Activated naive CD4-positive, alpha-beta T cell treated with Interleukin-2 at 50 U/mL for 16 hours (primary cell): ENCODE results near the gene ZNF552.
"Not testable (repeated sequence)": the region's sequence is repeated elsewhere in the genome, so short reads cannot be mapped to it uniquely, and the experiment has no call there.

Source experiments
- DNase-seq: peaks from one replicate; pipeline ENCODE4 v3.0.0-alpha.2; 2020

Gene ZNF552

DNA sequence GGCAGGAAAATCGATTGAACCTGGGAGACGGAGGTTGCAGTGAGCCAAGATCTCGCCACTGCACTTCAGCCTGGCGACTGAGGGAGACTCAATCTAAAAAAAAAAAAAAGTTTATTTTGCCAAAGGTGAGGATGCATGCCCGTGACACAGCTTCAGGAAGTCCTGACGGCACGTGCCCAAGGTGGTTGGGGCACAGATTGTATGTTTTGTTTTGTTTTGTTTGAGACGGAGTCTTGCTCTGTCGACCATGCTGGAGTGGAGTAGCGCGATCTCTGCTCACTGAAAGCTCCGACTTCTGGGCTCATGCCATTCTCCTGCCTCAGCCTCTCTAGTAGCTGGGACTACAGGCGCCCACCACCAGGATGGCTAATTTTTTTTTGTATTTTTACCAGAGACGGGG is 3.3 kb upstream of the ZNF552 start:
- DNase-seq, result no peak

- no peak for DNase-seq
Measured at GRCh38 chr19:57816652-57817051, 1.9 kb upstream of the ZNF552 start.

DNA sequence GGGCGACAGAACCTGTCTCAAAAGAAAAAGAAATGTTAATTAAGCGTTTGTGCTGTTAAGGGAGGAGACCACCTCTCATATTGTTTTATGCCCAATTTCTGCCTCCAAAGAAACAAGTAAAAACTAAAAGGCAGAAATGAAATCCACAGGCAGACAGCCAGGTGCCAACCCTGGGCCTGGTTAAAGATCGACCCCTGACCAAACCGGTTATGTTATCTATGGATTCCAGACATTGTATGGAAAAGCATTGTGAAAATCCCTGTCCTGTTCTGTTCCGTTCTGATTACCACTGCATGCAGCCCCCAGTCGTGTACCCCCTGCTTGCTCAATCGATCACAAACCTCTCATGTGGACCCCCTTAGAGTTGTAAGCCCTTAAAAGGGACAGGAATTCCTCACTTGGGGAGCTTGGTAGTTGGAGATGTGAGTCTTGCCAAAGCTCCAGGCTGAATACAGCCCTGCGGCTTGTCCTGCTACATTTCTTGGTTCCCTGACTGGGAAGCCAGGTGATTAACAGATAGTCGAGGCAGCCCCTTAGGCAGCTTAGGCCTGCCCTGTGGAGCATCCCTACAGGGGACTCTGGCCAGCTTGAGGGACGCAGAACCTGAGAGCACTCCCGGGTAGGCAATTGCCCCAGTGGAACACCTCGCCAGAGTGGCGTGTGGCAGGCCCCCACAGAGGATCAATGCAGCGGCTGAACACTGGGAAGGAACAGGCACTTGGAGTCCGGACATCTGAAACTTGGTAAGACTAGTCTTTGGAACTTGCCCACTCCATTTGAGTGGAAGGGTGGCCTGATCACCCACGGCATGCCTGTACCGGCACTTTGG is 748 bp upstream of the ZNF552 start:
- DNase-seq, result no peak

DNA sequence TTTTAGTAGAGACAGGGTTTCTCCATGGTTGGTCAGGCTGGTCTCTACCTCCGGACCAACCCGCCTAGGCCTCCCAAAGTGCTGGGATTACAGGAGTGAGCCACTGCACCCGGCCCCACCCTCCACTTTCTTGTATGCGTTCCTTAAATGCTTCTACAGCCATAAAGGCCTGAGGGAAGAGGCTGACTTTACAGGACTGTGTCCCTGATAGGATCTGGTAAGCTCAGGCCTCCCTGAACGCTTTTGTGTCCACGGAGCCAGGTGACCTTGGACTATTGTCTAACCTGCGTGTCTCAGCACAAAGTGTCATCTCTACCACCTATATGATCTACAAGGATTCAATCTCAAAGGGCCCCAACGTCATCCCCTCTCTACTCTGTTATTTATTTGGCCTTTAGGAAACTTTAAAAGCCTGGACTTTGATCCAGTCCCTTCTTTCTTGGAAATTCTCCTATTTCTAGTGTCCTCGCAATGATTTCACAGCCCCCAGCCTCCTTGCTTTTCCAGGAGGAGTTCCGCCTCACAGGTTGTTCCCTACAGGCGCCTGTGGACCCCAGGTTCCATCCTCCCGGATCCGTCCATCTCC is 701 bp downstream of the ZNF552 start:
- no peak for DNase-seq

- not testable (repeated sequence) for DNase-seq
Measured at GRCh38 chr19:57812975-57813820, 1.5 kb downstream of the ZNF552 start.

- no peak for DNase-seq
Measured at GRCh38 chr19:57812226-57812625, 2.5 kb downstream of the ZNF552 start.

- DNase-seq, result not testable (repeated sequence)
Measured at GRCh38 chr19:57810410-57811295, 4.1 kb downstream of the ZNF552 start.

DNA sequence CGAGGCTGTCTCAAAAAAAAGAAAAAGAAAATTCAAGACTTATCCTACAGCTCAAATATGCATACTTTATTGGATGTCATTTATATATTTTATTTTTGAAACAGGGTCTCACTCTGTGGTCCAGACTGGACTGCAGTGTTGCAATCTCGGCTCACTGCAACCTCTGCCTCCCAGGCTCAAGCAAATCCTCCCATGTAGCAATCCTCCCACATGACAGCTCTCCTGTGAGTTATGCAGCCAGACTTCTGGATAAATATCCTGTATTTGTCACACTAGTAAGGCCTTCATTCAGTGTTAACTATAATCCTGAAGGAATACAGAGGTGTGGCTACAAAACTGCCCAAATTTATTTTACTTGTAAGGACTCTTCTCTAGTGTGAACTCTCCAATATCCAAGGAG is 7.2 kb downstream of the ZNF552 start:
- DNase-seq, result no peak

- no peak for DNase-seq
Measured at GRCh38 chr19:57803594-57804325, 11.0 kb downstream of the ZNF552 start.

- DNase-seq, result no peak
Measured at GRCh38 chr19:57803265-57803593, 11.5 kb downstream of the ZNF552 start.

DNA sequence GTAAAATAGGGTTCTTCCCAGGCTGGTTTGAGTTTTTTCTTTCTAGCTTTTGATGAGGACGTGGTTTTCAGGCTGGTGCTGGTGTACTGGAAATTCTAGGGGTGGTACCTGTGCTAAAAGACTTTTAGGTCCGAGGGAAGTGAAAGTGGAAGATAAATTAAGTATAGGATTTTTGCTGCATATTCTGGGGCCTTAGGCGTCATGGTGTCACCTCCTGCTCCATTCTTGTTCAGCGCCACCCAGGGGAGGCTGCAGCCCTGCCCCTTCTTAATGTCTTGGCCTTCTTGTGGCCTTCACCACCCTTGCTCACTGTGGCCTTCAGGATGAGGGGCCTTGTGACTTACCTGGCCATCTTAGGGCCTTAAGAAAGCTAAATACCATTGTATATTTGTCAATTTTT is 12.4 kb downstream of the ZNF552 start:
- DNase-seq, result no peak

DNA sequence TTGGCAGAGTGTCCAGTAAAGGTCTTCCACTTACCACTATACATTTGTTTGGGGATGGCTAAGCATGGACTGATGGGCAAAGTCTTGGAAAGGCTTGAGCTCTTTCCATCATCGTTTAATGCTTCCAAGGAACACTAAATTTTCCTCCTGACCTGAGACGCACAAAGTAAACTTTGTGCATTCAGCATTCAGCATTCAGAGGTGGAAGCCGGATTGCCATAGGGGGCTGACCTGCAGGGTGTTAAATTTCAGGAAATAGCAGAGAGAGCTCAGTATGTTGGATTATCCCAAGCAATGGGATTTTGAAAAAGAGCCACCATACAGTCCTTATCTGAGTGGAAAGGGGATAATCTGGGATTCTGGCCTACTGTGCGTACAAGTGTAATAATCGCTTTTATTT is 14.0 kb downstream of the ZNF552 start:
- DNase-seq, result no peak

- not testable (repeated sequence) for DNase-seq
Measured at GRCh38 chr19:57796580-57796979, 18.1 kb downstream of the ZNF552 start.

- no peak for DNase-seq
Measured at GRCh38 chr19:57789288-57789687, 25.4 kb downstream of the ZNF552 start.

DNA sequence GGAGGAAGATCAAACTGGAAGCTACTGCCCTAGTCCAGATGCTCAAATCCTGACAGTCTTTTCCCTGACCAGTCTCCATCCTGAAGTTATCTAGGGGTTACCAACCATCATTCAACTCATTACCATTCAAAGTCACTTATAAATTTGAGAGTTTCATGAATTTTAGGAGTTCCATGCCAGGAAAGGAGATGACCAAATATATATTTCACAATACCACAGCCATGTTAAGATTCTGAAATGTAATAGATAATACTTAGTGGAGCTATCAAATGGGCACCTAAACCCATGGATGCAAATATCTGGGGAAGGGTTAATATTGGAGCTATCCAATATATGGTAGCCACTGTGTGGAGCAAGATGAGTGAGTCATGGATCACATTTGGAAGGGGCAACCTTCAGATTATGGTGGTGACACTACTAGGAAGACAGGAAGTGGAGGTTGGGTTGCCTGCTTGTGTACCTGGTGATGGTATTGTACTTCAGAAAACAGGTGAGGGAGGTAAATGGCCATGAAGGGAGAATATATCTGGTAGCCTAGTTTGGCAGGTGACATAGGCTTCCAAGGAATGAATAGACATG is 26.5 kb downstream of the ZNF552 start:
- DNase-seq, result no peak

- DNase-seq, result no peak
Measured at GRCh38 chr19:57786906-57787305, 27.8 kb downstream of the ZNF552 start.

- no peak for DNase-seq
Measured at GRCh38 chr19:57786286-57786685, 28.4 kb downstream of the ZNF552 start.

- DNase-seq, result no peak
Measured at GRCh38 chr19:57779220-57779845, 35.4 kb downstream of the ZNF552 start.

GRCh38 chr19:57778336-57778735 is 36.4 kb downstream of the ZNF552 start:
- DNase-seq, result no peak

DNA sequence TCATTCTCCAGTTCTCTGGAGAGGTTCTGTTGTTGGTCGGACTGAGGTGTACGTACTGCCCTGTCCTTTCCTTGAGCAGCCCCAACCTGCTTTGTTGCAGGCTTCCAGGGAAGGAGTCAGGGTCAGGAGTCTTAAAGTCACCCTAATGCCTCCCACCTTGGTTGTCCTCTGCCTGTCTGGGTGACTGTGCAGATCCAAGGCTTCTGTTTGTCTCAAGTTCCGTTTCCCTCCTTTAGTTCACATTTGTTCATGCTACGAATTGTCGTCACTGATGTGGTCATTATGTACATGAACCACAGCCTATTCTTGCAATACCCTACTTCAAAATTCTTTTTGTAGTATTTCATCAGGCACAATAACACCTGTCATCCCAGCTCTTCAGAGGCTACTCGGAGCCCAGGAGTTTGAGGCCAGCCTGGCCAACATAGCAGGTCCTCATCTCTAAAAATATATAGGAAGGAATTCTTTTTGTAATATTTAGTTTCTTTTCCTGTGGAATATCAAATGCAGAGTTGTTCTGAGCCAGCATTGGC is 37.9 kb downstream of the ZNF552 start:
- no peak for DNase-seq

- no peak for DNase-seq
Measured at GRCh38 chr19:57773488-57773887, 41.2 kb downstream of the ZNF552 start.
